ENCODE data around the gene PDCL2.

The PDCL2 gene

DNA sequence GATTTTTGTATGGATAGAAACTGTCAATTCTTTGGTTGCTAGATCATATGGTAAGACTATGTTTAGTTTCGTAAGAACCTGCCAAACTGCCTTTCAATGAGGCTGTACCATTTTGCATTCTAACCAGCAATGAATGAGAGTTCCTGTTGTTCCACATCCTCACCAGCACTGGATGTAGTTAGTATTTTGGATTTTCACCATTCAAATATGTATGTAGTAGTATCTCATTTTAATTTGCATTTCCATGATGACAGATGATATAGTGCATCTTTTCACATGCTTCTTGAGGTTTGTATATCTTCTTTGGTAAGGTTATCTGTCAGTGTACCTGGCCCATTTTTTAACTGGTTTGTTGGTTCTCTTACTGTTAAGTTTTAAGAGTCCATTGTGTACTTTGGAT lies 80.0 kb downstream of the PDCL2 start:
- no peak overlapping the region for H3K4me3 ChIP-seq (ENCODE audit: control insufficient read depth, low read depth, low read length)
- DNase-seq (ENCODE audit: low read depth): no peak
- TF ChIP-seq, protein P1, sequence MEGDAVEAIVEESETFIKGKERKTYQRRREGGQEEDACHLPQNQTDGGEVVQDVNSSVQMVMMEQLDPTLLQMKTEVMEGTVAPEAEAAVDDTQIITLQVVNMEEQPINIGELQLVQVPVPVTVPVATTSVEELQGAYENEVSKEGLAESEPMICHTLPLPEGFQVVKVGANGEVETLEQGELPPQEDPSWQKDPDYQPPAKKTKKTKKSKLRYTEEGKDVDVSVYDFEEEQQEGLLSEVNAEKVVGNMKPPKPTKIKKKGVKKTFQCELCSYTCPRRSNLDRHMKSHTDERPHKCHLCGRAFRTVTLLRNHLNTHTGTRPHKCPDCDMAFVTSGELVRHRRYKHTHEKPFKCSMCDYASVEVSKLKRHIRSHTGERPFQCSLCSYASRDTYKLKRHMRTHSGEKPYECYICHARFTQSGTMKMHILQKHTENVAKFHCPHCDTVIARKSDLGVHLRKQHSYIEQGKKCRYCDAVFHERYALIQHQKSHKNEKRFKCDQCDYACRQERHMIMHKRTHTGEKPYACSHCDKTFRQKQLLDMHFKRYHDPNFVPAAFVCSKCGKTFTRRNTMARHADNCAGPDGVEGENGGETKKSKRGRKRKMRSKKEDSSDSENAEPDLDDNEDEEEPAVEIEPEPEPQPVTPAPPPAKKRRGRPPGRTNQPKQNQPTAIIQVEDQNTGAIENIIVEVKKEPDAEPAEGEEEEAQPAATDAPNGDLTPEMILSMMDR (conservative IDR thresholded peaks at IDR 0.05; ENCODE audit: control insufficient read depth, insufficient read depth, low read depth, low read length): no peak

DNA sequence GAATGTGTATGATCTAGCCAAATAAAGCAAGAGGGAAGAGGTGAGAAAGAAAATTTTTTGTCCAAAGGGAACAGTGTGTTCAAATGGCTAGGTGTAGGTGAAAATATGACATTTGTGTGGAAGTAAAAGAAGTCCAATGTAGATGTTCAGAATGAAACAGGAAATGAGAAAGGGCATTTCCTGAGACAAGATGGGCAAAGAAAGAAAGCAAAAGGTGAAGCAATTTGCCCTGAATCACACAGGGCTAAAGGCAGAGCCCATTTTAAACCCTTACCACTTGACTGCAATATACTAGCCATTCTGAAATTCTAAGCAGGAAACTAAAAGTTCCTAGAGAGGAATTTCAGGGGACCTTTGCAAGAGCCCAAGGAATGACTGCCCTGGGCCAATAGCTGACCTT lies 81.4 kb downstream of the PDCL2 start:
- DNase-seq (ENCODE audit: low read depth): no peak
- H3K4me3 ChIP-seq (ENCODE audit: control insufficient read depth, low read depth, low read length): no peak overlapping the region
- TF ChIP-seq, protein P1 (conservative IDR thresholded peaks at IDR 0.05; ENCODE audit: control insufficient read depth, insufficient read depth, low read depth, low read length): no peak

DNA sequence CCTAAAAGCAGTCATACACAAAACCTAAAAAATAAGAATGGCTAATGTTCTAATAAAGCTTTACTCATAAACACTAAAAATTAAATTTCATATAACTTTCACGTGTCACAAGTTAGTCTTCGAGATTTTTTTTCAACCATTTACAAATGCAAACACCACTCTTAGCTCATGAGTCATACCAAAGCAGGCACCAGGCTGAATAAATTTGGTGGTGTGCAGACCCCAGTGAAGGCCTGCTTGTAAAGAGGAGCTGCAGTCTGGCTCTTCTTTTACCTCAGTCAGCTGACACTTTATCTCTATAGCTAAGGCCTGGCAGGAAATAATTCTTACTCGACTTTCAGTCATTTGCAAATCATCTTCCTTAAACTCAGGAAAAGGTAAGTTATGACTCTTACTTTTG lies 82.8 kb downstream of the PDCL2 start:
- DNase-seq (ENCODE audit: low read depth): no peak
- TF ChIP-seq, protein P1 (conservative IDR thresholded peaks at IDR 0.05; ENCODE audit: control insufficient read depth, insufficient read depth, low read depth, low read length): no peak
- H3K4me3 ChIP-seq (ENCODE audit: control insufficient read depth, low read depth, low read length): no peak overlapping the region

DNA sequence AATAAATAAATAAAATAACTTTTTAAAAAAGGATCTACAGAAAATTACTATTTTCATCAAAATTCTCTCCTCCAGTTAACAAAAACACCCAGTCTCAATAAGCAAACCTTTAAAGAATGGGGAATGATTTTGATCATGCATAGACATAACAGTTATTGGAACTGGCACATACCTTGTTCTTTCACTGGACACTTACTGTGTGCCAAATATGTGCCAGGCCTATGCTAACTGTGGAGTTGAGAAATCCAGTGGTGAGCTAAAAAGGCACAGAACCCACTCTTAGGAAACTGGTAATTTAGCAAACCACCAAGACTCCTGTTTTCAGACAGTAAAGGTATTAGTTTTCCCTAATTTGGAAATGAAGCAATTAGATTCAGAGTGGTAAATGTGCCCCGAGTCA lies 84.4 kb downstream of the PDCL2 start:
- H3K4me3 ChIP-seq (ENCODE audit: control insufficient read depth, low read depth, low read length): no peak overlapping the region
- no peak for DNase-seq (ENCODE audit: low read depth)
- TF ChIP-seq, protein P1 (conservative IDR thresholded peaks at IDR 0.05; ENCODE audit: control insufficient read depth, insufficient read depth, low read depth, low read length): no peak
